ENCODE data around the gene SNX7.

DNA sequence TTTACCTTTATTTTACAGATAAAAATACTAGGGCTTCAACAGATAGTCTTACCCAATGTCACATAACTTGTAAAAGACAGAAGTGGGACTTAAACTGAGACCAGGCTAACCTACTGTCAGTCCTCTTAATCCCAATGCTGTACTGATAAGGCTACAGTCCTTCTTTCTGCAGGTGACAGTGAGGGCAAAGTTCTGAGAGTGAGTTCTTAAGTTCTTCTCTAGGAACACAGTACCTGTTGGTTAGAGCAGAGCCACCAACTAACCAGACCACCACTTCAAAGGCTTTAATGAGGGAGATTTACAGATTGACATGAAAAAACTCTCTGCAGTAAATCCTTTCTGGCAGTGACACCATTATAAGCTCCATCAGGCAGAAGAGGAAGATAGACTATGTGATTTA is 74.2 kb downstream of the SNX7 start:
- TF ChIP-seq, protein P1, sequence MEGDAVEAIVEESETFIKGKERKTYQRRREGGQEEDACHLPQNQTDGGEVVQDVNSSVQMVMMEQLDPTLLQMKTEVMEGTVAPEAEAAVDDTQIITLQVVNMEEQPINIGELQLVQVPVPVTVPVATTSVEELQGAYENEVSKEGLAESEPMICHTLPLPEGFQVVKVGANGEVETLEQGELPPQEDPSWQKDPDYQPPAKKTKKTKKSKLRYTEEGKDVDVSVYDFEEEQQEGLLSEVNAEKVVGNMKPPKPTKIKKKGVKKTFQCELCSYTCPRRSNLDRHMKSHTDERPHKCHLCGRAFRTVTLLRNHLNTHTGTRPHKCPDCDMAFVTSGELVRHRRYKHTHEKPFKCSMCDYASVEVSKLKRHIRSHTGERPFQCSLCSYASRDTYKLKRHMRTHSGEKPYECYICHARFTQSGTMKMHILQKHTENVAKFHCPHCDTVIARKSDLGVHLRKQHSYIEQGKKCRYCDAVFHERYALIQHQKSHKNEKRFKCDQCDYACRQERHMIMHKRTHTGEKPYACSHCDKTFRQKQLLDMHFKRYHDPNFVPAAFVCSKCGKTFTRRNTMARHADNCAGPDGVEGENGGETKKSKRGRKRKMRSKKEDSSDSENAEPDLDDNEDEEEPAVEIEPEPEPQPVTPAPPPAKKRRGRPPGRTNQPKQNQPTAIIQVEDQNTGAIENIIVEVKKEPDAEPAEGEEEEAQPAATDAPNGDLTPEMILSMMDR (IDR thresholded peaks at IDR 0.05), result no peak
- TF ChIP-seq ZFX (IDR thresholded peaks at IDR 0.05; ENCODE audit: borderline replicate concordance), result no peak
